CD4-positive, CD25-positive, alpha-beta regulatory T cell (primary cell): ENCODE results near the gene MOSPD3. TPM values are rescaled to one million over a fixed set of nuclear protein-coding genes. Genes with fewer than 3 reads are reported as not detected.

Source experiments
- ATAC-seq, 2 donors: fragments of 150-1000 bp; cut with Tn5 transposase; one replicate each; pipeline ENCODE4 v1.10.0; 2021; ENCODE audit warnings: low read depth in 2 of 2, moderate number of reproducible peaks in 2 of 2, moderate library complexity in 1 of 2
- DNase-seq, 3 donors: peaks; one replicate each; pipeline versions ENCODE4 v3.0.0 to v3.0.0-alpha.2; 2012 to 2022; ENCODE audit warnings: mixed read lengths in 1 of 3
- H3K27ac ChIP-seq: one replicate; pipeline ENCODE4 v1.7.0; 2013; ENCODE audit warnings: mild to moderate bottlenecking, low read length; ENCODE audit not compliant: insufficient read depth, poor library complexity, severe bottlenecking
- H3K27me3 ChIP-seq: one replicate; pipeline ENCODE4 v1.7.0; 2013; ENCODE audit warnings: low read length; ENCODE audit not compliant: control insufficient read depth, insufficient read depth
- H3K36me3 ChIP-seq: one replicate; pipeline ENCODE4 v1.7.0; 2013; ENCODE audit warnings: mild to moderate bottlenecking, low read length, moderate library complexity; ENCODE audit not compliant: control insufficient read depth, insufficient read depth
- H3K4me1 ChIP-seq: 2 replicates; pipeline ENCODE4 v1.7.0; 2013; ENCODE audit warnings: mild to moderate bottlenecking, low read length; ENCODE audit not compliant: insufficient read depth, control insufficient read depth, poor library complexity, severe bottlenecking
- H3K4me3 ChIP-seq: one replicate; pipeline ENCODE4 v1.7.0; 2013; ENCODE audit warnings: low read depth, mild to moderate bottlenecking, low read length, moderate library complexity
- H3K9me3 ChIP-seq, 2 experiments: 1 replicate in 1 of 2; 2 replicates in 1 of 2; pipeline ENCODE4 v1.7.0; 2013; ENCODE audit warnings: low read length in 2 of 2, mild to moderate bottlenecking in 1 of 2, moderate library complexity in 1 of 2; ENCODE audit not compliant: control insufficient read depth in 2 of 2
- H3K27ac Mint-ChIP-seq, 3 donors: one replicate each; pipeline ENCODE4 v1.8.0; 2020 to 2022; ENCODE audit warnings: mild to moderate bottlenecking in 3 of 3, mixed read lengths in 3 of 3, moderate library complexity in 2 of 3
- H3K27me3 Mint-ChIP-seq: one replicate; pipeline ENCODE4 v1.8.0; 2022; ENCODE audit warnings: mild to moderate bottlenecking, mixed read lengths
- H3K36me3 Mint-ChIP-seq: one replicate; pipeline ENCODE4 v1.8.0; 2020; ENCODE audit warnings: mixed read lengths
- H3K4me1 Mint-ChIP-seq, 4 donors: one replicate each; pipeline ENCODE4 v1.8.0; 2020 to 2022; ENCODE audit warnings: mixed read lengths in 4 of 4, mild to moderate bottlenecking in 1 of 4
- H3K4me3 Mint-ChIP-seq, 4 donors: one replicate each; pipeline ENCODE4 v1.8.0; 2020 to 2022; ENCODE audit warnings: mild to moderate bottlenecking in 4 of 4, mixed read lengths in 4 of 4, moderate library complexity in 3 of 4
- H3K9me3 Mint-ChIP-seq, 7 donors: one replicate each; pipeline ENCODE4 v1.8.0; 2020 to 2022; ENCODE audit warnings: mixed read lengths in 7 of 7, mild to moderate bottlenecking in 3 of 7, moderate library complexity in 2 of 7
- polyA plus RNA-seq, 4 donors: library from polyadenylated mRNA; unstranded; fragments of 300-500 nt; fragmentation: Illumina TruSeq; gene quantifications; one replicate each; pipeline ENCODE4 v1.2.3, GENCODE V29; 2021
- total RNA-seq: library from RNA; stranded (reverse); gene quantifications from one replicate; pipeline ENCODE4 v1.2.3, GENCODE V29; 2022

The MOSPD3 gene
- total and polyA plus RNA-seq, 5 donors from 2014 or later = 13.8 to 22.9 (median 21.9) TPM

DNA sequence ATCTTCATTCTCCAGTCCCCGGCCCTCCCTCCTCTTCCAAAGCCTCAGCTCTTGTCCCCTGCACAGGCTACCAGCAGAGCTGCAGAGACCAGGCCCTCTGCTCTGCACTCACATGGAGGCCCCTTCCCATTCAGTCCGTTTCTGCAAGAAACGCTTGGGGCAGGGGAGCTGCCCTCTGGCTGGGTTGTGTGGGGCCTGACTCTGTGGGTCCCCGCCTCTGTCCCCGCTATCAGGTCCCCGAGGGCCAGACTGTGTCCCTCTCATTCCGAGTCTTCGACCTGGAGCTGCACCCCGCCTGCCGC, 8.7 kb upstream of the MOSPD3 start:
- peaks cover 19% of the 10 kb centered on the region for H3K27me3 Mint-ChIP-seq
- no peaks in the 10 kb centered on the region for H3K36me3 Mint-ChIP-seq
- H3K9me3 ChIP-seq = no peaks in the 10 kb centered on the region
- ATAC-seq (peak; percentile 2 to 4), DNase-seq (no peak)
- peak overlapping the region; percentile 63 for H3K27ac ChIP-seq
- H3K4me1 Mint-ChIP-seq = peaks cover 0 to 31% (median 11%) of the 10 kb centered on the region in 4 donors
- peak overlapping the region; percentile 7 for H3K4me3 ChIP-seq
- H3K27ac Mint-ChIP-seq = peak overlapping the region; percentile 52 to 94 (median 88)
- H3K4me3 Mint-ChIP-seq = peak overlapping the region; percentile 82 to 93 (median 86)
- H3K9me3 Mint-ChIP-seq = peaks cover 0 to 2% (median 0%) of the 10 kb centered on the region in 7 donors
- H3K4me1 ChIP-seq = peaks cover 30% of the 10 kb centered on the region
- H3K36me3 ChIP-seq = no peaks in the 10 kb centered on the region
- no peaks in the 10 kb centered on the region for H3K27me3 ChIP-seq

DNA sequence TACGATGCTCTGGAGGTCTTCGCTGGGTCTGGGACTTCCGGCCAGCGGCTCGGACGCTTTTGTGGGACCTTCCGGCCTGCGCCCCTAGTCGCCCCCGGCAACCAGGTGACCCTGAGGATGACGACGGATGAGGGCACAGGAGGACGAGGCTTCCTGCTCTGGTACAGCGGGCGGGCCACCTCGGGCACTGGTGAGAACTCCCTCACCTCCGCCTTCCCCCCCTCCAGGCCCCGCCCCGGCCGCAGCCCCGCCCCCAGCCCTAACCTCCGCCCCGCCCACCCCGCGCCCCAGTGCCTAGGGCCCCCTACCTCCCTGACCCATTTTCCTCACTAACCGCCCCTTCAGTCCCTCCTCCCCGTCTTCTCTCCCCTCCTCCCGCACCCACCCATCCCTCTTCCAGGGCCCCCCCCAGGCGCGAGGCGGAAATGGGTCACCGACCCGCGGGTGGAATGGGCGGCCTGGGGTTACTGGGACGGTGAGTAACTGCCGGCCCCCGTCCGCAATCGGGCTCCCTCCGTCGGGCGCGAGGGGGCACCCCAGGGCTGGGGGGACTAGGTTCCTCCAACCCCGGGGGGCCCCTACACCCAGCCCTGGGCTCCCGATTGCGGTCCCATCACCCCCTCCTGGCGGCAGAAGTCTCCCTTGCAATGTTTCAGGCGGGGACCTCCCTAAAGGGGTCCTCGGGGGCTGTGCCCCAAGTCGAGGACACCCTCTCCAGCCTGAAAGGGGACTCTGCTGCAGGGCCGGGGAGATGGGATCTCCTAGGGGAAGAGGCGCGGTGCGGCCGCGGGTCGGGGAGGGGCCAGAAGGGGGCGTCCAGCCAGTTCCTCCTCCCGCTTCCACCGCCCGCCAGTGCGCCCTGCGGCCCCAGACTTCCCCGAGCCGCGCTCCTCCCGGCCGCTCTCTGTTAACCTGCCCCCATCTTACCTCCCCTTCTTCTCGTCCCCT, 8.0 kb upstream of the MOSPD3 start:
- Histone ChIP-seq H3K27ac (peak overlapping the region; percentile 63), H3K4me1 (peaks cover 30% of the 10 kb centered on the region), H3K9me3 (no peaks in the 10 kb centered on the region), H3K27me3 (no peaks in the 10 kb centered on the region), H3K36me3 (no peaks in the 10 kb centered on the region), H3K4me3 (peak overlapping the region; percentile 7)
- H3K4me1 Mint-ChIP-seq = peaks cover 0 to 31% (median 11%) of the 10 kb centered on the region in 4 donors
- H3K27me3 Mint-ChIP-seq = peaks cover 19% of the 10 kb centered on the region
- H3K27ac Mint-ChIP-seq = peak overlapping the region; percentile 52 to 94 (median 88)
- ATAC-seq (peak; percentile 73 to 76), DNase-seq (peak; percentile 66 to 83 (median 76))
- H3K4me3 Mint-ChIP-seq = peak overlapping the region; percentile 82 to 93 (median 88)
- peaks cover 0 to 2% (median 0%) of the 10 kb centered on the region in 7 donors for H3K9me3 Mint-ChIP-seq
- no peaks in the 10 kb centered on the region for H3K36me3 Mint-ChIP-seq

DNA sequence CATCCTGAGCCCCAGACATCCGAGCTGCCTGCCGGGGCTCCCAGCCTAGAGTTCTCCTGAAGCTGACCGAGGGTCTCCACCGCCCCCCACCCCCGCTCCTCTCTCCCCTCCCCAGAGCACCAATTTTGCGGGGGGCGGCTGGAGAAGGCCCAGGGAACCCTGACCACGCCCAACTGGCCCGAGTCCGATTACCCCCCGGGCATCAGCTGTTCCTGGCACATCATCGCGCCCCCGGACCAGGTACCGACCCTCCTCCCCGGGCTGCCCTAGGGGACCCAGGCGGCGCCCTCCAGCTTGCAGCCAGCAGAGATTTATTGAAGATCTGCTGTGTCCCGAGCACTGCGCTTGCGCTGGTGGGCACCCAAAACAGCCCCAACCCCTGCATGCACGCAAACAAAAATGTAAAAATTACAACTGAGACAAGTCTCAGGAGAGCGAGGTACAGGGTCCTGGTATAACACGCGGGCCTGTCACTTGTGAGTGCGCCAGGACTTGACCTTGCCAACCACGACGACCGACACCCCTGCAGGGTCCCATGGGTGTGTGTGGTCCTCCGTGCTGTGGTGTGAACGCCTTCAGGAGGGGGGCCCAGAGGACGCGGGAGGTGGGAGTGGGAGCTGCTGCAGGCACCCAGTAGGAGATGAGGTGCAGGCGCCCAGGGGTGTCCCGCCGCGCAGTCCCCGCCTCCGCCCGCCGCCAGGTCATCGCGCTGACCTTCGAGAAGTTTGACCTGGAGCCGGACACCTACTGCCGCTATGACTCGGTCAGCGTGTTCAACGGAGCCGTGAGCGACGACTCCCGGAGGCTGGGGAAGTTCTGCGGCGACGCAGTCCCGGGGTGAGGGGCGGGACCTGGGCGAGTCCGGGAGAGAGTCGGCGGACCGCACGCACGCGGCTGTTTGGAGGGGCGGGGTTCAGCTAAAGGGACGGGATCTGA, 7.1 kb upstream of the MOSPD3 start:
- Histone ChIP-seq H3K36me3 (no peaks in the 10 kb centered on the region), H3K4me3 (no peak overlapping the region), H3K27ac (no peak overlapping the region), H3K9me3 (no peaks in the 10 kb centered on the region), H3K27me3 (no peaks in the 10 kb centered on the region), H3K4me1 (peaks cover 30% of the 10 kb centered on the region)
- Mint-ChIP-seq H3K36me3 (no peaks in the 10 kb centered on the region), H3K4me3 (peak overlapping the region; percentile 82 to 93 (median 88)), H3K4me1 (peaks cover 4 to 31% (median 11%) of the 10 kb centered on the region in 4 donors), H3K27ac (peak overlapping the region; percentile 54 to 80 (median 66)), H3K27me3 (peaks cover 19% of the 10 kb centered on the region), H3K9me3 (peaks cover 0 to 2% (median 0%) of the 10 kb centered on the region in 7 donors)
- peak; percentile 27 to 47 (median 42) for DNase-seq
- peak in 1 of 2 donors; percentile 8 for ATAC-seq

DNA sequence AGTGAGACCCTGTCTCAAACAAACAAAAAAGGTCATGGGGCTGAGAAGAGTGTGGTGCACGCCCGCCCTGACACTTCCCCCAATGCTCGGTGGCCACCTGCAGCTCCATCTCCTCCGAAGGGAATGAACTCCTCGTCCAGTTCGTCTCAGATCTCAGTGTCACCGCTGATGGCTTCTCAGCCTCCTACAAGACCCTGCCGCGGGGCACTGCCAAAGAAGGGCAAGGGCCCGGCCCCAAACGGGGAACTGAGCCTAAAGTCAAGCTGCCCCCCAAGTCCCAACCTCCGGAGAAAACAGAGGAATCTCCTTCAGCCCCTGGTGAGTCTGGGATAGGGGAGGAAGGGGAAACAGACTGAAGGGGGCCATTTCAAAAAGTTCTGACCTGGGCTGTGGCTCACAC, 6.0 kb upstream of the MOSPD3 start:
- no peaks in the 10 kb centered on the region for H3K36me3 ChIP-seq
- Mint-ChIP-seq H3K4me3 (peak overlapping the region; percentile 58 to 82 (median 74)), H3K9me3 (peaks cover 0 to 2% (median 0%) of the 10 kb centered on the region in 7 donors), H3K4me1 (peaks cover 4 to 34% (median 11%) of the 10 kb centered on the region in 4 donors), H3K27me3 (peaks cover 19% of the 10 kb centered on the region), H3K36me3 (no peaks in the 10 kb centered on the region), H3K27ac (no peak overlapping the region)
- H3K27me3 ChIP-seq = no peaks in the 10 kb centered on the region
- ATAC-seq (no peak), DNase-seq (no peak)
- no peak overlapping the region for H3K4me3 ChIP-seq
- no peaks in the 10 kb centered on the region for H3K9me3 ChIP-seq
- peaks cover 30% of the 10 kb centered on the region for H3K4me1 ChIP-seq
- no peak overlapping the region for H3K27ac ChIP-seq

DNA sequence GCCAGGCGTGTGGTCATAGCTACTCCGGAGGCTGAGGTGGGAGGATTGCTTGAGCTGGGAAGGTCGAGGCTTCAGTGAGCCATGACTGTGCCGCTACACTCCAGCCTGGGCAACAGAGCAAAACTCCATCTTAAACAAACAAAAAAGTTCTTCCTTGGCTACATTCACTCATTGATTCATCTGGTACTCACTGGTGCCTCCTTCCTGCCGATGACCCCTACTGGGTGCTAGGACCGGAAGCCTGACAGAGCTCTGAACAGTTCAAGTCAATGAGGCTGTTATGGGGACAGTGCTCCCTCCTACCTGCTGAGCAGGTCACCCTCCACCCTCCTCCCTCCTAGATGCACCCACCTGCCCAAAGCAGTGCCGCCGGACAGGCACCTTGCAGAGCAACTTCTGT, 5.2 kb upstream of the MOSPD3 start:
- Histone ChIP-seq H3K36me3 (no peaks in the 10 kb centered on the region), H3K4me1 (peaks cover 35% of the 10 kb centered on the region), H3K4me3 (no peak overlapping the region), H3K27me3 (no peaks in the 10 kb centered on the region), H3K27ac (no peak overlapping the region), H3K9me3 (no peaks in the 10 kb centered on the region)
- Mint-ChIP-seq H3K4me1 (peaks cover 4 to 38% (median 15%) of the 10 kb centered on the region in 4 donors), H3K9me3 (no peaks in the 10 kb centered on the region), H3K36me3 (no peaks in the 10 kb centered on the region), H3K4me3 (peak overlapping the region in 2 of 4 donors; percentile 22 to 82), H3K27ac (no peak overlapping the region), H3K27me3 (peaks cover 23% of the 10 kb centered on the region)
- ATAC-seq = no peak
- DNase-seq = no peak

DNA sequence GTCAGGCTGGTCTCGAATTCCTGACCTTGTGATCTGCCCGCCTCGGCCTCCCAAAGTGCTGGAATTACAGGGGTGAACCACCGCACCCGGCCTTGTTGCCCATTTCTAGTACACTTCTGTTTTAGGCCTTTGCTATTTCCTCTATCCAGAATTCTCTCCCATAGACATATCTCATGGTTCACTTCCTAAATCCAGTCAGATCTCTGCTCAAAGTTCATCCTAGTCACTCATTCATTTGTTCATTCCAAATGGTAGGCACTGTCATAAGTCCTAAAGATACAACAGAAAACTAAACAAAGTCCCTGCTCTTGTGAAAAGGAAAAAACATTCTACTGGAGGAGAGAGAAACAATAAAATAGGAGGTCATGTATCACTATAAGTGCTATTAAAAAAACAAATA, 2.4 kb upstream of the MOSPD3 start:
- Mint-ChIP-seq H3K27ac (no peak overlapping the region), H3K27me3 (peaks cover 22% of the 10 kb centered on the region), H3K9me3 (no peaks in the 10 kb centered on the region), H3K4me1 (peaks cover 14 to 40% (median 23%) of the 10 kb centered on the region in 4 donors), H3K4me3 (peak overlapping the region in 2 of 4 donors; percentile 61 to 96), H3K36me3 (peaks cover 4% of the 10 kb centered on the region)
- H3K4me1 ChIP-seq = peaks cover 35% of the 10 kb centered on the region
- no peak overlapping the region for H3K4me3 ChIP-seq
- no peak overlapping the region for H3K27ac ChIP-seq
- DNase-seq (no peak), ATAC-seq (no peak)
- no peaks in the 10 kb centered on the region for H3K27me3 ChIP-seq
- H3K9me3 ChIP-seq = no peaks in the 10 kb centered on the region
- no peaks in the 10 kb centered on the region for H3K36me3 ChIP-seq

DNA sequence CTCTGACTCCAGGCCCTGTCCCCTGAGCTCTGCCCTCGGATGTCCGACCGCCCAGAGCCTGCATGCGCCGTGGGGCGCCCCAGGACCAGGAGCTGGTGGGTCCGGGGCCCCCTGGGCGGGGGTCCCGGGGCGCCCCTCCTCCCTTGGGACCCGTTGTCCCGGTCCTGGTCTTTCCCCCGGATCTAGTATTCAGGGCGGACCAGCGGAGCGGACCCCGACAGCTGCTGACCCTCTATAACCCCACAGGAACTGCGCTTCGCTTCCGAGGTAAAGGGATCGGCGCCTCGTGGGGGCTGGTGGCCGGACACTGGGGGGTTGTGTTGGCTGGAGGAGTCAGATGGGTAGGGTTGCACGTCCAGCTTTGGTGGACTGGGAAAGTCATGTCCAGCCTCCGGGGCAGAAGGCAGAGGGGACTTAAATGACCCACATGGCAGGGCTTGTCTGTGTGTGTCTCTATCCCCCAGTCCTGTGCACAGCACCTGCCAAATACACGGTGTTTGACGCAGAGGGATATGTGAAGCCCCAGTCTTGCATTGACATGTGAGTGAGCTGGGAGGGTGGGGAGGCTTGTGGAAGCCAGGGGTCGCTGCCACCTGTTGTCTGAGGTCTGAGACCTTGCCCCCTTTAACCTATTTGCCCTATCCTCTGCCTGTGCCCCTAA, 520 bp downstream of the MOSPD3 start:
- peak overlapping the region; percentile 95 for H3K27ac ChIP-seq
- peaks cover 10 to 30% (median 18%) of the 10 kb centered on the region in 4 donors for H3K4me1 Mint-ChIP-seq

More for the DNA sequence above, 520 bp downstream of the MOSPD3 start:
- Histone ChIP-seq H3K36me3 (no peaks in the 10 kb centered on the region), H3K4me1 (peaks cover 23% of the 10 kb centered on the region), H3K27me3 (no peaks in the 10 kb centered on the region), H3K9me3 (no peaks in the 10 kb centered on the region), H3K4me3 (peak overlapping the region; percentile 54)
- H3K4me3 Mint-ChIP-seq = peak overlapping the region; percentile 87 to 96 (median 91)
- peaks cover 9% of the 10 kb centered on the region for H3K27me3 Mint-ChIP-seq
- ATAC-seq (no peak), DNase-seq (peak in 2 of 3 donors; percentile 32 to 46)
- peak overlapping the region in 2 of 3 donors; percentile 78 to 99 for H3K27ac Mint-ChIP-seq
- no peaks in the 10 kb centered on the region for H3K9me3 Mint-ChIP-seq
- peaks cover 7% of the 10 kb centered on the region for H3K36me3 Mint-ChIP-seq
